ENCODE data around the gene CWC25. TPM values are rescaled to one million over a fixed set of nuclear protein-coding genes. Genes with fewer than 3 reads are reported as not detected.

The CWC25 gene
- total and polyA plus RNA-seq, 9 of the 15 experiments (the other 6 are each of a cell fraction or from before 2014, with no cell fraction given): 16.5 to 27.4 (median 23.0) TPM

DNA sequence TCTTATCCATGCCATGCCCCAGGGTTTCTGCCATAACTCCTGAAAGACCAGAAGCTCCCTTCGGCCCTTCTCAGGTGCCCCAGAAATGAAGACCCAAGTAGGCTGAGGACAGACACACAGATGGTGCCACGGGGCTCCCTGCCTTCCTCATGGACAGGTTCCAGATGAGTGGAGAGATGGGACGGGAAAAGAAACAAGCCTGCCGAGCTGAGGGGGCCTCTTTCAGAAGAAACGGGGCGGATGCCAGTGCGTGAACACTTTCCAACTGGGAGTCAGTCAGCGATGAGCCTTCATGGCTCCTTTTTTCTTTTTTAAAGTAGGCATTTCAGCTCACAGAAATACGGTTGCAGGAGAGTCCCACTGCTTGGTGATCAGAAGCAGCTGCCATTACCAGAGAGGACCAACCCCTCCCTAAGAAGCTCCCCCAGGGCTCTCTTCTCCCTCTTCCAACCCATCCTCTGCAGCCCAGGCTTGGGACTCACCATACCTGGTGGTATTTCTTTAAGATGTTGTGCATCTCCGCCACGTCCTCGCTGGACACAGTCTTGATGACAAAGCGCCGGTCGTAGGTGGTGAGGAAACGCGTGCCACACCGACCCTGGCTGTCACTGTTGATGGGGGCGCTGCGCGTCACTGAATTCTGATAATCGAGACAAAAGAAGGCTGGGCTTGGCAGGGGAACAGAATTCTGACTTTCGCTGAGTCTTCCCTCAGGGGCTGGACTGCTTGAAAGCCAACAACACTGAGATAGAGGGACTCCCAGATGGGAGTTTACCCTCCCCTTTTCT lies 45.0 kb downstream of the CWC25 start (continued):
- TF ChIP-seq SMARCC2 (IDR thresholded peaks at IDR 0.05; ENCODE audit: low read depth) (no peak), ZBTB8A (IDR thresholded peaks at IDR 0.05; ENCODE audit: partially characterized antibody) (no peak)

DNA sequence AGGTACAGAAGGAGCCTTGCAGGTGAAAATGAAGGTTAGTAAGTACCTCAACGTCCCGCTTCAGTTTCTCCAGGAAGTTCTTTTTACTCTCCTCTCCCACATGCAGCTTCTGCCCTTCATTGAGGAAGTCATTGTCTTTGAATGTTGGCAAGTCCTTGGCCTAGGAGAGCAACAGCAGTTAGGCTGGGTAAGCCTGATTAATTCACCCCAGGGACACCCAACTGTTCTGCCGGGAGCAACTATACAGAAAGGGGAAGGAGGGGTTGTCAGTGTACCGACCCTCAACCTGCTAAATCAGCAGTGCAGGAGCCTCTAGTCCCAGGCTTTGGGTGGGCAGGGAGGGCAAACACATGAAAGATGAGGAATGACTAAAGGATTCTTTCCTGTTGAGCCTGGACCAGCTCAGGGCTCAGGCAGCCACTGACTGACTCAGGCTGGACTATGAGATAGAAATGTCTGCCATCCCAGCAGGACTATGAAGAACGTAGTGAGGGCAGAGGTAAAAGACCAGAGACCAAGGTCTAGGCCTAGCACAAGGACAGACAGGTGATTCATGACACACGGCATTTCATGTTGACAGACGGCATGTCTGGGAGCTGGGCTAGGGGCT lies 47.4 kb downstream of the CWC25 start:
- Histone ChIP-seq H3K27me3 (ENCODE audit: control insufficient read depth in 2 of 2, insufficient read depth in 2 of 2, low read length in 2 of 2) (no peaks in the 10 kb centered on the region), H4K20me1 (replicated peaks; ENCODE audit: control insufficient read depth, insufficient read depth, low read length) (no peaks in the 10 kb centered on the region), H3K27ac (ENCODE audit: extremely low read depth, low read depth, low read length) (no peak overlapping the region), H3K4me1 (replicated peaks in 1 of 2; ENCODE audit: control insufficient read depth in 2 of 2, insufficient read depth in 2 of 2, low read length in 2 of 2) (no peaks in the 10 kb centered on the region), H3K9ac (ENCODE audit: insufficient read depth in 1 of 2, low read depth in 2 of 2, low read length in 2 of 2) (no peak overlapping the region; a peak in 1 of 4 replicates), H3K4me2 (ENCODE audit: insufficient read depth, low read length) (no peak overlapping the region), H3K4me3 (no peak overlapping the region), H3K79me2 (ENCODE audit: control insufficient read depth, insufficient read depth, low read length) (no peaks in the 10 kb centered on the region), H3K36me3 (ENCODE audit: control insufficient read depth, insufficient read depth, low read length) (peaks cover 84% of the 10 kb centered on the region; the same call in 2 of the 3 replicates), H2AFZ (ENCODE audit: low read depth, low read length) (no peak overlapping the region), H3K9me3 (replicated peaks; ENCODE audit: control insufficient read depth, insufficient read depth, low read depth, low read length) (no peaks in the 10 kb centered on the region), H3K9me1 (ENCODE audit: control insufficient read depth, insufficient read depth, low read length) (no peaks in the 10 kb centered on the region)
- no peak for FAIRE-seq
- intact Hi-C loops (cut with micrococcal nuclease) (no loop called here), in situ Hi-C loops (cut with MboI) (no loop called here)
- ATAC-seq: no peak
- POLR2A ChIA-PET: interaction anchor here (1.5 kb wide), 2 partner anchors 20 to 76 kb away, joined by 3 to 4 read pairs; partner anchors contain the start of gene RPL23
- no peak for TF ChIP-seq POLR2H (tag; IDR thresholded peaks at IDR 0.05; ENCODE audit: low read depth)
- TF ChIP-seq NEUROD1 (IDR thresholded peaks at IDR 0.05; ENCODE audit: borderline replicate concordance, low read depth, low read length, partially characterized antibody): no peak
- no peak for TF ChIP-seq ZNF583 (CRISPR knock-in tag; IDR thresholded peaks at IDR 0.05)
- no peak for TF ChIP-seq ATF1 (CRISPR knock-in tag; IDR thresholded peaks at IDR 0.05)
- no peak for TF ChIP-seq ATF1 (tag; IDR thresholded peaks at IDR 0.05)
- TF ChIP-seq, protein P1, sequence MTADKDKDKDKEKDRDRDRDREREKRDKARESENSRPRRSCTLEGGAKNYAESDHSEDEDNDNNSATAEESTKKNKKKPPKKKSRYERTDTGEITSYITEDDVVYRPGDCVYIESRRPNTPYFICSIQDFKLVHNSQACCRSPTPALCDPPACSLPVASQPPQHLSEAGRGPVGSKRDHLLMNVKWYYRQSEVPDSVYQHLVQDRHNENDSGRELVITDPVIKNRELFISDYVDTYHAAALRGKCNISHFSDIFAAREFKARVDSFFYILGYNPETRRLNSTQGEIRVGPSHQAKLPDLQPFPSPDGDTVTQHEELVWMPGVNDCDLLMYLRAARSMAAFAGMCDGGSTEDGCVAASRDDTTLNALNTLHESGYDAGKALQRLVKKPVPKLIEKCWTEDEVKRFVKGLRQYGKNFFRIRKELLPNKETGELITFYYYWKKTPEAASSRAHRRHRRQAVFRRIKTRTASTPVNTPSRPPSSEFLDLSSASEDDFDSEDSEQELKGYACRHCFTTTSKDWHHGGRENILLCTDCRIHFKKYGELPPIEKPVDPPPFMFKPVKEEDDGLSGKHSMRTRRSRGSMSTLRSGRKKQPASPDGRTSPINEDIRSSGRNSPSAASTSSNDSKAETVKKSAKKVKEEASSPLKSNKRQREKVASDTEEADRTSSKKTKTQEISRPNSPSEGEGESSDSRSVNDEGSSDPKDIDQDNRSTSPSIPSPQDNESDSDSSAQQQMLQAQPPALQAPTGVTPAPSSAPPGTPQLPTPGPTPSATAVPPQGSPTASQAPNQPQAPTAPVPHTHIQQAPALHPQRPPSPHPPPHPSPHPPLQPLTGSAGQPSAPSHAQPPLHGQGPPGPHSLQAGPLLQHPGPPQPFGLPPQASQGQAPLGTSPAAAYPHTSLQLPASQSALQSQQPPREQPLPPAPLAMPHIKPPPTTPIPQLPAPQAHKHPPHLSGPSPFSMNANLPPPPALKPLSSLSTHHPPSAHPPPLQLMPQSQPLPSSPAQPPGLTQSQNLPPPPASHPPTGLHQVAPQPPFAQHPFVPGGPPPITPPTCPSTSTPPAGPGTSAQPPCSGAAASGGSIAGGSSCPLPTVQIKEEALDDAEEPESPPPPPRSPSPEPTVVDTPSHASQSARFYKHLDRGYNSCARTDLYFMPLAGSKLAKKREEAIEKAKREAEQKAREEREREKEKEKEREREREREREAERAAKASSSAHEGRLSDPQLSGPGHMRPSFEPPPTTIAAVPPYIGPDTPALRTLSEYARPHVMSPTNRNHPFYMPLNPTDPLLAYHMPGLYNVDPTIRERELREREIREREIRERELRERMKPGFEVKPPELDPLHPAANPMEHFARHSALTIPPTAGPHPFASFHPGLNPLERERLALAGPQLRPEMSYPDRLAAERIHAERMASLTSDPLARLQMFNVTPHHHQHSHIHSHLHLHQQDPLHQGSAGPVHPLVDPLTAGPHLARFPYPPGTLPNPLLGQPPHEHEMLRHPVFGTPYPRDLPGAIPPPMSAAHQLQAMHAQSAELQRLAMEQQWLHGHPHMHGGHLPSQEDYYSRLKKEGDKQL (CRISPR knock-in tag; IDR thresholded peaks at IDR 0.05; ENCODE audit: borderline replicate concordance): no peak
- no peak for TF ChIP-seq ZNF707 (CRISPR knock-in tag; conservative IDR thresholded peaks at IDR 0.05)
- TF ChIP-seq TCF7 (IDR thresholded peaks at IDR 0.05; ENCODE audit: borderline replicate concordance): no peak
- no peak for TF ChIP-seq FUS (optimal IDR thresholded peaks at IDR 0.05; ENCODE audit: low read depth, low read length)
- TF ChIP-seq ZNF121 (CRISPR knock-in tag; conservative IDR thresholded peaks at IDR 0.05): no peak
- no peak for TF ChIP-seq ZNF766 (CRISPR knock-in tag; conservative IDR thresholded peaks at IDR 0.05)
- no peak for TF ChIP-seq JUND (IDR thresholded peaks at IDR 0.05; ENCODE audit: borderline replicate concordance, low read depth, low read length)
- no peak for TF ChIP-seq JUND (tag; IDR thresholded peaks at IDR 0.05; ENCODE audit: borderline replicate concordance, low read depth, low read length)
- TF ChIP-seq ZNF695 (CRISPR knock-in tag; IDR thresholded peaks at IDR 0.05): no peak
- CTCF ChIA-PET (ENCODE audit: low intra/inter-chr PET ratio): no interaction called here
- no TSS peak for BruUV-seq (replicated peaks)
- DNase-seq (ENCODE audit: extremely low read depth in 1 of 4, low spot score in 3 of 4): no peak
- WGBS (ENCODE audit: insufficient coverage, low coverage, missing lambda C conversion rate): 83% methylated on average over 7 of the region's 7 CpGs

All from K562 (cell line).